Type B pancreatic cell (in vitro differentiated cells): Measurements from ENCODE around the gene PDCD1LG2. TPM values are rescaled to one million over a fixed set of nuclear protein-coding genes. Genes with fewer than 3 reads are reported as not detected.
"Not testable (repeated sequence)": the region's sequence is repeated elsewhere in the genome, so short reads cannot be mapped to it uniquely, and the experiment has no call there.

Experiments
- DNase-seq: peaks from one replicate; pipeline ENCODE4 v3.0.0; 2021; ENCODE audit warnings: mixed read lengths; ENCODE audit not compliant: unreplicated experiment; ENCODE audit errors: extremely low spot score
- H3K27ac Mint-ChIP-seq: 2 replicates; pipeline ENCODE4 v1.8.0; 2021; ENCODE audit warnings: mild to moderate bottlenecking, mixed read lengths
- H3K27me3 Mint-ChIP-seq: 2 replicates; pipeline ENCODE4 v1.8.0; 2021; ENCODE audit warnings: mixed read lengths
- H3K36me3 Mint-ChIP-seq: 2 replicates; pipeline ENCODE4 v1.8.0; 2021; ENCODE audit warnings: mixed read lengths
- H3K4me1 Mint-ChIP-seq: one replicate; pipeline ENCODE4 v1.8.0; 2021; ENCODE audit warnings: mixed read lengths; ENCODE audit not compliant: unreplicated experiment
- H3K4me3 Mint-ChIP-seq: 2 replicates; pipeline ENCODE4 v1.8.0; 2021; ENCODE audit warnings: mild to moderate bottlenecking, mixed read lengths
- H3K9me3 Mint-ChIP-seq: 2 replicates; pipeline ENCODE4 v1.8.0; 2021; ENCODE audit warnings: mixed read lengths
- CTCF ChIP-seq: fragments of 200-600 bp; sonication (generic); conservative IDR thresholded peaks from 2 replicates; pipeline ENCODE4 v1.5.0; 2021; ENCODE audit warnings: antibody characterized with exemption, mild to moderate bottlenecking
- total RNA-seq: library from RNA; stranded (reverse); gene quantifications from 2 replicates; pipeline ENCODE4 v1.2.1, GENCODE V29; 2021; ENCODE audit warnings: low replicate concordance

The PDCD1LG2 gene
- total RNA-seq, 1 donor from 2014 or later, result not detected

- no peaks in the 10 kb centered on the region for H3K36me3 Mint-ChIP-seq
- H3K4me1 Mint-ChIP-seq, result no peaks in the 10 kb centered on the region
- H3K4me3 Mint-ChIP-seq, result no peak overlapping the region
- no peaks in the 10 kb centered on the region for H3K9me3 Mint-ChIP-seq
- DNase-seq, result no peak
- TF ChIP-seq CTCF, result no peak
- H3K27me3 Mint-ChIP-seq, result no peaks in the 10 kb centered on the region
- no peak overlapping the region for H3K27ac Mint-ChIP-seq
Measured at GRCh38 chr9:5489630-5490490, 20.5 kb upstream of the PDCD1LG2 start.

GRCh38 chr9:5492965-5493678 lies 17.2 kb upstream of the PDCD1LG2 start:
- Mint-ChIP-seq H3K4me1 (no peaks in the 10 kb centered on the region), H3K27ac (no peak overlapping the region), H3K4me3 (no peak overlapping the region), H3K27me3 (no peaks in the 10 kb centered on the region), H3K36me3 (no peaks in the 10 kb centered on the region), H3K9me3 (no peaks in the 10 kb centered on the region)
- DNase-seq, result no peak
- no peak for TF ChIP-seq CTCF

- Mint-ChIP-seq H3K27me3 (no peaks in the 10 kb centered on the region), H3K4me1 (no peaks in the 10 kb centered on the region), H3K9me3 (no peaks in the 10 kb centered on the region), H3K27ac (no peak overlapping the region), H3K36me3 (no peaks in the 10 kb centered on the region), H3K4me3 (no peak overlapping the region)
- no peak for DNase-seq
- no peak for TF ChIP-seq CTCF
Measured at GRCh38 chr9:5493679-5494511, 16.4 kb upstream of the PDCD1LG2 start.

DNA sequence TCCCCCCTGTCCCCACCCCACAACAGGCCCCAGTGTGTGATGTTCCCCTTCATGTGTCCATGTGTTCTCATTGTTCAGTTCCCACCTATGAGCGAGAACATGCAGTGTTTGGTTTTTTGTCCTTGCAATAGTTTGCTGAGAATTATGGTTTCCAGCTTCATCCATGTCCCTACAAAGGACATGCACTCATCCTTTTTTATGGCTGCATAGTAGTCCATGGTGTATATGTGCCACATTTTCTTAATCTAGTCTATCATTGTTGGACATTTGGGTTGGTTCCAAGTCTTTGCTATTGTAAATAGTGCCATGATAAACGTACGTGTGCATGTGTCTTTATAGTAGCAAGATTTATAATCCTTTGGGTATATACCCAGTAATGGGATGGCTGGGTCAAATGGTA lies 15.6 kb upstream of the PDCD1LG2 start:
- not testable (repeated sequence) for H3K36me3 Mint-ChIP-seq

DNA sequence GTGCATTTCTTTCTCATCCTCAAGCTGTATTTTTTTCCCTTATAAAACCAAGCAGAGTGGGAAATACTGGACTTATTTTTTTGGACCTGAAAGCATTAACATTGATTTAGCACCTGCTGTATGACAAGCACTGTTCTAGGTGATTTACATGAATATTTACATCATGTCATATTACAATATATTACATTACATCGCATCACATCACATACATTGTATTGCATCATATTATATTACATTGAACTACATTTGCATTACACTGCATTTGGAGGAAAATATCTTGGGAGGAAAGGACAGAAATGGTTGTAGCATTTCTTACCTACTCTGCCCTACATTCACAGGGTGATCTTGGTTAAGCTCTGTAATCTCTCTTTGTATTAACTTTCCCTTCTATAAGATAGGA lies 11.2 kb upstream of the PDCD1LG2 start:
- Mint-ChIP-seq H3K27me3 (no peaks in the 10 kb centered on the region), H3K4me3 (no peak overlapping the region), H3K27ac (no peak overlapping the region), H3K36me3 (no peaks in the 10 kb centered on the region), H3K9me3 (no peaks in the 10 kb centered on the region), H3K4me1 (no peaks in the 10 kb centered on the region)
- TF ChIP-seq CTCF, result no peak
- DNase-seq, result no peak

More for the DNA sequence above, 15.6 kb upstream of the PDCD1LG2 start:
- not testable (repeated sequence) for H3K9me3 Mint-ChIP-seq, H3K27me3 Mint-ChIP-seq, H3K4me3 Mint-ChIP-seq, H3K4me1 Mint-ChIP-seq, H3K27ac Mint-ChIP-seq, DNase-seq
